Stomach (tissue), 4 donors: ENCODE results near the gene REPIN1.

Experiments used
- EP300 ChIP-seq: sonication (generic); formaldehyde crosslinking; IDR thresholded peaks from one replicate; pipeline ENCODE4 v1.6.1; 2017; ENCODE audit warnings: antibody characterized with exemption
- POLR2A ChIP-seq, 4 donors: fragments of 450-650 bp; IDR thresholded peaks; one replicate each; pipeline ENCODE4 v1.6.1; 2016; ENCODE audit warnings: antibody characterized with exemption in 4 of 4, control low read depth in 2 of 4, mild to moderate bottlenecking in 1 of 4, moderate library complexity in 1 of 4

DNA sequence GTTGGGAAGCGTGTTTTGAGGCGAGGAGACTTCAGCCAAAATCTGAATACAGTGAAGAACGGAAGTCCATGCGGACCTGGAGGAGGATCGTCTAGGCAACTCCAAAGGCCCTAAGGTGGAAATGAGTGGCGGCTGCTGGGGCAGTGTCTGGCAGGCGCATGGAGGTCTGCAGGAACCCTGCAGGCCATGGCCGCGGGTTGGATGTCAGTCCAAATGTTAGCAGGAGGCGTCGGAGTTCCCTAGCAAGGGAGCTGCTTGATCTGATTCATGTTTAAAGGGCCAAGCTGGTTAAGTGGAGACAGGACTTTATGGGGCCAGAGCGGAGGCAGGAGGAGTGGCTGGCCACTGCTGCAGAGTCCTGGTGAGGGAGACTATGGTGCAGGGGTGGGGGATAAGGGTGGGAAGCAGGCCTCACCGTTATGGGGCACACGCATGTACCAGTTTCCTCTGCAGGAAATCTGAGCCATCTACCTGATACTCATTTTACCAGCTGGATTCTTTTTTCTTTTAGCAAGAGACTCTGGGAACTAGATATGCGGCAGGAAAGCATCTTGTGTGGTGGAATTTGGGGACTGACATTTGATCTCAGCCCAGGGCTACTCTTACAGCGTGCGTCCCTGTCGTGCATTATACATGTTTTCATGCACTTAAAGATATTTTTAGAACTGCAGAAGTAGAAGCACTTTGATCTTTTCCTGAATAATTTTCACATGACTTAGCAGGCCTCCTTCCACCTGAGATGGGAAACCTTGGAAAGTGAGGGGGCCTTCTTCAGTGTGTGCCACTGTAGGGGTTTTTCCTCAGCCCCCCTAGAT lies 6.6 kb upstream of the REPIN1 start:
- TF ChIP-seq POLR2A (IDR thresholded peaks at IDR 0.05) (no peak), EP300 (no peak)
